Endodermal cell (in vitro differentiated cells): ENCODE data around the gene FBXO38. TPM values are rescaled to one million over a fixed set of nuclear protein-coding genes. Genes with fewer than 3 reads are reported as not detected.

Experiments
- DNase-seq: peaks from one replicate; pipeline ENCODE4 v3.0.0-alpha.2; 2017
- H3K27ac ChIP-seq: 2 replicates; pipeline ENCODE4 v1.5.1; 2013; ENCODE audit warnings: mild to moderate bottlenecking, low read depth, low read length, moderate library complexity
- H3K27me3 ChIP-seq: 2 replicates; pipeline ENCODE4 v1.6.1; 2013; ENCODE audit warnings: mild to moderate bottlenecking, low read length, moderate library complexity; ENCODE audit not compliant: insufficient read depth, control insufficient read depth, poor library complexity, severe bottlenecking
- H3K36me3 ChIP-seq: 2 replicates; pipeline ENCODE4 v1.7.0; 2013; ENCODE audit warnings: mild to moderate bottlenecking, low read length, moderate library complexity; ENCODE audit not compliant: control insufficient read depth, insufficient read depth
- H3K4me1 ChIP-seq: one replicate; pipeline ENCODE4 v1.7.0; 2013; ENCODE audit warnings: low read length; ENCODE audit not compliant: control insufficient read depth, insufficient read depth
- H3K4me3 ChIP-seq: 2 replicates; pipeline ENCODE4 v1.5.1; 2013; ENCODE audit warnings: mild to moderate bottlenecking, low read length, moderate library complexity
- H3K9ac ChIP-seq: 2 replicates; pipeline ENCODE4 v1.6.1; 2013; ENCODE audit warnings: mild to moderate bottlenecking, low read length, moderate library complexity; ENCODE audit not compliant: poor library complexity, severe bottlenecking; ENCODE audit errors: extremely low read depth
- H3K9me3 ChIP-seq: 2 replicates; pipeline ENCODE4 v1.6.1; 2013; ENCODE audit warnings: mild to moderate bottlenecking, low read length, moderate library complexity; ENCODE audit not compliant: control insufficient read depth
- H3K27ac Mint-ChIP-seq: 2 replicates; pipeline ENCODE4 v1.8.0; 2020; ENCODE audit warnings: mixed read lengths
- H3K27me3 Mint-ChIP-seq: 2 replicates; pipeline ENCODE4 v1.8.0; 2021; ENCODE audit warnings: mild to moderate bottlenecking, mixed read lengths; ENCODE audit not compliant: insufficient read depth
- H3K36me3 Mint-ChIP-seq: 2 replicates; pipeline ENCODE4 v1.8.0; 2020; ENCODE audit warnings: low read depth, mixed read lengths
- H3K4me1 Mint-ChIP-seq: 2 replicates; pipeline ENCODE4 v1.8.0; 2020; ENCODE audit warnings: mixed read lengths
- H3K4me3 Mint-ChIP-seq: 2 replicates; pipeline ENCODE4 v1.8.0; 2020; ENCODE audit warnings: mild to moderate bottlenecking, moderate library complexity, mixed read lengths
- H3K9me3 Mint-ChIP-seq: 2 replicates; pipeline ENCODE4 v1.8.0; 2020; ENCODE audit warnings: mild to moderate bottlenecking, mixed read lengths
- CTCF ChIP-seq: fragments of 200-600 bp; sonication (generic); conservative IDR thresholded peaks from 2 replicates; pipeline ENCODE4 v1.5.0; 2021; ENCODE audit warnings: antibody characterized with exemption, mild to moderate bottlenecking
- WGBS, 2 experiments: methylation state at CpG; one replicate each; pipeline versions ENCODE4 v1.1.5 to v1.1.7; 2013; ENCODE audit warnings: missing lambda C conversion rate in 2 of 2, mixed read lengths in 1 of 2; ENCODE audit not compliant: insufficient coverage in 1 of 2, insufficient read length in 1 of 2; 5-methylcytosine and 5-hydroxymethylcytosine counted together
- total RNA-seq, 2 donors: library from RNA; stranded (reverse); fragmentation: NEBNext Ultra II Directional in 1 of 2; extraction: Animal tissue kit (Norgen Biotek cat#: 25700) in 1 of 2; gene quantifications; 2 replicates in 1 of 2; 3 replicates in 1 of 2; pipeline ENCODE4 v1.2.1, GENCODE V29; 2021

Gene FBXO38
- total RNA-seq, 2 donors from 2014 or later: 45.4 to 49.7 TPM

GRCh38 chr5:148382961-148383360 is 797 bp upstream of the FBXO38 start:
- peaks cover 25% of the 10 kb centered on the region for H3K4me1 Mint-ChIP-seq
- H3K9me3 ChIP-seq: no peaks in the 10 kb centered on the region
- no peaks in the 10 kb centered on the region for H3K27me3 ChIP-seq
- no peak for TF ChIP-seq CTCF
- no peak overlapping the region for H3K27ac ChIP-seq
- no peak overlapping the region for H3K27ac Mint-ChIP-seq
- no peaks in the 10 kb centered on the region for H3K9me3 Mint-ChIP-seq
- no peaks in the 10 kb centered on the region for H3K27me3 Mint-ChIP-seq
- peak overlapping the region; percentile 95 for H3K4me3 ChIP-seq
- peak overlapping the region; percentile 97 for H3K9ac ChIP-seq
- no peak for DNase-seq
- H3K4me1 ChIP-seq: no peaks in the 10 kb centered on the region
- peak overlapping the region; percentile 92 for H3K4me3 Mint-ChIP-seq
- WGBS, 2 experiments: 93 to 95% methylated on average over 2 to 4 of the region's 4 CpGs
- peaks cover 10% of the 10 kb centered on the region for H3K36me3 Mint-ChIP-seq
- H3K36me3 ChIP-seq: peaks cover 6% of the 10 kb centered on the region

- Mint-ChIP-seq H3K27me3 (no peaks in the 10 kb centered on the region), H3K4me1 (peaks cover 28% of the 10 kb centered on the region), H3K9me3 (no peaks in the 10 kb centered on the region), H3K27ac (peak overlapping the region; percentile 97), H3K4me3 (peak overlapping the region; percentile 92), H3K36me3 (peaks cover 16% of the 10 kb centered on the region)
- Histone ChIP-seq H3K27ac (peak overlapping the region; percentile 75), H3K4me1 (no peaks in the 10 kb centered on the region), H3K9ac (peak overlapping the region; percentile 97), H3K27me3 (no peaks in the 10 kb centered on the region), H3K9me3 (no peaks in the 10 kb centered on the region), H3K4me3 (peak overlapping the region; percentile 95), H3K36me3 (peaks cover 16% of the 10 kb centered on the region)
- no peak for DNase-seq
- 12 to 40% methylated on average over 1 to 6 of the region's 6 CpGs for WGBS, 2 experiments
- no peak for TF ChIP-seq CTCF
Measured at GRCh38 chr5:148384380-148384737, 601 bp downstream of the FBXO38 start.

GRCh38 chr5:148385094-148385493 is 1.3 kb downstream of the FBXO38 start:
- Mint-ChIP-seq H3K36me3 (peaks cover 16% of the 10 kb centered on the region), H3K9me3 (no peaks in the 10 kb centered on the region), H3K27me3 (no peaks in the 10 kb centered on the region), H3K27ac (peak overlapping the region; percentile 97), H3K4me3 (peak overlapping the region; percentile 92), H3K4me1 (peaks cover 28% of the 10 kb centered on the region)
- no CpG with 5 or more reads among the region's 1 CpG for WGBS, 2 experiments
- H3K27me3 ChIP-seq: no peaks in the 10 kb centered on the region
- TF ChIP-seq CTCF: no peak
- H3K4me3 ChIP-seq: peak overlapping the region; percentile 95
- H3K9ac ChIP-seq: peak overlapping the region; percentile 97
- H3K36me3 ChIP-seq: peaks cover 16% of the 10 kb centered on the region
- no peaks in the 10 kb centered on the region for H3K9me3 ChIP-seq
- DNase-seq: no peak
- H3K27ac ChIP-seq: no peak overlapping the region
- no peaks in the 10 kb centered on the region for H3K4me1 ChIP-seq
